Mesothelial cell of epicardium (in vitro differentiated cells): Measurements from ENCODE around the gene SLC22A3. TPM values are rescaled to one million over a fixed set of nuclear protein-coding genes. Genes with fewer than 3 reads are reported as not detected.

ENCODE experiments used
- DNase-seq, 2 experiments: peaks; one replicate each; pipeline ENCODE4 v3.0.0; 2021; ENCODE audit warnings: low spot score in 2 of 2; ENCODE audit not compliant: unreplicated experiment in 2 of 2
- H3K27ac Mint-ChIP-seq: 2 replicates; pipeline ENCODE4 v1.8.0; 2021; ENCODE audit warnings: mixed read lengths
- H3K27me3 Mint-ChIP-seq: 2 replicates; pipeline ENCODE4 v1.8.0; 2021; ENCODE audit warnings: low read depth, mixed read lengths
- H3K36me3 Mint-ChIP-seq: 2 replicates; pipeline ENCODE4 v1.8.0; 2021; ENCODE audit warnings: mixed read lengths
- H3K4me1 Mint-ChIP-seq: 2 replicates; pipeline ENCODE4 v1.8.0; 2021; ENCODE audit warnings: mixed read lengths
- H3K4me3 Mint-ChIP-seq: 2 replicates; pipeline ENCODE4 v1.8.0; 2021; ENCODE audit warnings: mild to moderate bottlenecking, moderate library complexity, mixed read lengths
- H3K9me3 Mint-ChIP-seq: 2 replicates; pipeline ENCODE4 v1.8.0; 2021; ENCODE audit warnings: mixed read lengths
- total RNA-seq: library from RNA; stranded (reverse); gene quantifications from 3 replicates; pipeline ENCODE4 v1.2.1, GENCODE V29; 2021
- TF ChIP-seq, protein P1 (sequence below): fragments of 200-600 bp; sonication (generic); IDR thresholded peaks from one replicate; pipeline ENCODE4 v1.5.0; 2021; ENCODE audit warnings: antibody characterized with exemption; ENCODE audit not compliant: unreplicated experiment

Gene SLC22A3
- total RNA-seq, 1 donor from 2014 or later, result 1.3 TPM

GRCh38 chr6:160330619-160331018 is 17.6 kb upstream of the SLC22A3 start:
- no peaks in the 10 kb centered on the region for H3K4me1 Mint-ChIP-seq
- no peak for DNase-seq

DNA sequence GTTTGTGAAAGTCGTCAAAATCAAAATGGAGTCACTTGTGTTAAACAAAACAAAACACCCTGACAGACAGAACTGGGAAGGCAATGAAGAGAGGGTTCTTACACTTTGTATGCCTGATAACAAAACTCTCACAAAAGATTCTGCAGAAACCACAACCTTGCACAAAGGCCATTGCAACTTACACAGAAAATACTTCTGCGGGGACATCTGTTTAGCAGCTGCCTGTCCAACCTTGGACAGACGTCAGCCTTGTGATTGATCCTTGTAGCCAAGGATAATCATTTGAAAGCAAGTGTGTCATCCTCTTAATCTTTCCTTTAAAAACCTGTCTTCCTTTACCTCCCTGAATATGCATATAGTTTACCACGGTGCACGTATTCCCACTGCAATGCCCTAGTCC is 17.0 kb upstream of the SLC22A3 start:
- Mint-ChIP-seq H3K4me3 (no peak overlapping the region), H3K27me3 (peaks cover 36% of the 10 kb centered on the region), H3K9me3 (no peaks in the 10 kb centered on the region), H3K27ac (no peak overlapping the region), H3K4me1 (no peaks in the 10 kb centered on the region), H3K36me3 (no peaks in the 10 kb centered on the region)
- DNase-seq, result no peak
- TF ChIP-seq, protein P1, sequence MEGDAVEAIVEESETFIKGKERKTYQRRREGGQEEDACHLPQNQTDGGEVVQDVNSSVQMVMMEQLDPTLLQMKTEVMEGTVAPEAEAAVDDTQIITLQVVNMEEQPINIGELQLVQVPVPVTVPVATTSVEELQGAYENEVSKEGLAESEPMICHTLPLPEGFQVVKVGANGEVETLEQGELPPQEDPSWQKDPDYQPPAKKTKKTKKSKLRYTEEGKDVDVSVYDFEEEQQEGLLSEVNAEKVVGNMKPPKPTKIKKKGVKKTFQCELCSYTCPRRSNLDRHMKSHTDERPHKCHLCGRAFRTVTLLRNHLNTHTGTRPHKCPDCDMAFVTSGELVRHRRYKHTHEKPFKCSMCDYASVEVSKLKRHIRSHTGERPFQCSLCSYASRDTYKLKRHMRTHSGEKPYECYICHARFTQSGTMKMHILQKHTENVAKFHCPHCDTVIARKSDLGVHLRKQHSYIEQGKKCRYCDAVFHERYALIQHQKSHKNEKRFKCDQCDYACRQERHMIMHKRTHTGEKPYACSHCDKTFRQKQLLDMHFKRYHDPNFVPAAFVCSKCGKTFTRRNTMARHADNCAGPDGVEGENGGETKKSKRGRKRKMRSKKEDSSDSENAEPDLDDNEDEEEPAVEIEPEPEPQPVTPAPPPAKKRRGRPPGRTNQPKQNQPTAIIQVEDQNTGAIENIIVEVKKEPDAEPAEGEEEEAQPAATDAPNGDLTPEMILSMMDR, result no peak

More at GRCh38 chr6:160330619-160331018, 17.6 kb upstream of the SLC22A3 start:
- no peaks in the 10 kb centered on the region for H3K9me3 Mint-ChIP-seq
- H3K4me3 Mint-ChIP-seq, result no peak overlapping the region
- H3K27me3 Mint-ChIP-seq, result peaks cover 36% of the 10 kb centered on the region
- no peak overlapping the region for H3K27ac Mint-ChIP-seq
- no peaks in the 10 kb centered on the region for H3K36me3 Mint-ChIP-seq
- TF ChIP-seq, protein P1, result no peak

GRCh38 chr6:160331753-160332152 is 16.4 kb upstream of the SLC22A3 start:
- no peaks in the 10 kb centered on the region for H3K36me3 Mint-ChIP-seq
- H3K9me3 Mint-ChIP-seq, result no peaks in the 10 kb centered on the region
- TF ChIP-seq, protein P1, result no peak
- peaks cover 36% of the 10 kb centered on the region for H3K27me3 Mint-ChIP-seq
- no peaks in the 10 kb centered on the region for H3K4me1 Mint-ChIP-seq
- DNase-seq, result no peak
- no peak overlapping the region for H3K27ac Mint-ChIP-seq
- no peak overlapping the region for H3K4me3 Mint-ChIP-seq

- Mint-ChIP-seq H3K27ac (no peak overlapping the region), H3K4me1 (no peaks in the 10 kb centered on the region)
- TF ChIP-seq, protein P1, result no peak
Measured at GRCh38 chr6:160333101-160333500, 15.1 kb upstream of the SLC22A3 start.

GRCh38 chr6:160333841-160334240 is 14.3 kb upstream of the SLC22A3 start:
- Mint-ChIP-seq H3K9me3 (no peaks in the 10 kb centered on the region), H3K27me3 (peaks cover 34% of the 10 kb centered on the region), H3K36me3 (no peaks in the 10 kb centered on the region), H3K4me1 (no peaks in the 10 kb centered on the region), H3K4me3 (no peak overlapping the region), H3K27ac (no peak overlapping the region)
- no peak for DNase-seq
- TF ChIP-seq, protein P1, result no peak

More at GRCh38 chr6:160333101-160333500, 15.1 kb upstream of the SLC22A3 start:
- no peak overlapping the region for H3K4me3 Mint-ChIP-seq
- no peak for DNase-seq
- no peaks in the 10 kb centered on the region for H3K36me3 Mint-ChIP-seq
- H3K9me3 Mint-ChIP-seq, result no peaks in the 10 kb centered on the region
- H3K27me3 Mint-ChIP-seq, result peaks cover 36% of the 10 kb centered on the region

- Mint-ChIP-seq H3K27me3 (peaks cover 26% of the 10 kb centered on the region), H3K27ac (no peak overlapping the region), H3K4me3 (no peak overlapping the region), H3K4me1 (no peaks in the 10 kb centered on the region), H3K36me3 (no peaks in the 10 kb centered on the region), H3K9me3 (no peaks in the 10 kb centered on the region)
- DNase-seq, result no peak
- TF ChIP-seq, protein P1, result no peak
Measured at GRCh38 chr6:160336200-160336599, 12.0 kb upstream of the SLC22A3 start.
